K562 (cell line): Measurements from ENCODE around the gene GRIA4.

Experiments used
- EZH2 ChIP-seq: IDR thresholded peaks from 2 replicates; pipeline ENCODE4 v1.6.1; 2012; ENCODE audit warnings: low read depth, mild to moderate bottlenecking, inconsistent platforms, low read length, borderline replicate concordance
- PTTG1 ChIP-seq: fragments of 450-650 bp; IDR thresholded peaks from 2 replicates; pipeline ENCODE4 v1.6.1; 2016; ENCODE audit warnings: low read depth, mild to moderate bottlenecking, missing genetic modification characterization, missing compliant biosample characterization
- RAD21 ChIP-seq, 2 experiments: fragments of 250-450 bp in 1 of 2; fragments of 450-650 bp in 1 of 2; sonication (Bioruptor Pico) in 1 of 2; formaldehyde crosslinking in 1 of 2; IDR thresholded peaks in 1 of 2; conservative IDR thresholded peaks in 1 of 2; 2 replicates each; pipeline versions ENCODE4 v1.4.0 to v1.8.0; 2020 to 2022; ENCODE audit warnings: mild to moderate bottlenecking in 2 of 2, moderate library complexity in 1 of 2
- TAF1 ChIP-seq: IDR thresholded peaks from 2 replicates; pipeline ENCODE4 v1.6.1; 2011; ENCODE audit warnings: mild to moderate bottlenecking, low read length, moderate library complexity; ENCODE audit not compliant: insufficient read depth, control insufficient read depth, severe bottlenecking; ENCODE audit errors: extremely low read depth
- ZNF212 ChIP-seq: fragments of 450-650 bp; formaldehyde crosslinking; IDR thresholded peaks from 2 replicates; pipeline ENCODE4 v1.4.0; 2020; ENCODE audit warnings: mild to moderate bottlenecking
- TF ChIP-seq, protein P1 (sequence below), 3 experiments: IDR thresholded peaks in 2 of 3; conservative IDR thresholded peaks in 1 of 3; 2 replicates each; pipeline ENCODE4 v1.5.1; 2011 to 2012; ENCODE audit warnings: low read length in 3 of 3, mild to moderate bottlenecking in 3 of 3, control low read depth in 2 of 3, improper control_type of control experiment in 1 of 3, inconsistent platforms in 1 of 3, low read depth in 1 of 3, mixed read lengths in 1 of 3, moderate library complexity in 1 of 3; ENCODE audit not compliant: insufficient read depth in 2 of 3

DNA sequence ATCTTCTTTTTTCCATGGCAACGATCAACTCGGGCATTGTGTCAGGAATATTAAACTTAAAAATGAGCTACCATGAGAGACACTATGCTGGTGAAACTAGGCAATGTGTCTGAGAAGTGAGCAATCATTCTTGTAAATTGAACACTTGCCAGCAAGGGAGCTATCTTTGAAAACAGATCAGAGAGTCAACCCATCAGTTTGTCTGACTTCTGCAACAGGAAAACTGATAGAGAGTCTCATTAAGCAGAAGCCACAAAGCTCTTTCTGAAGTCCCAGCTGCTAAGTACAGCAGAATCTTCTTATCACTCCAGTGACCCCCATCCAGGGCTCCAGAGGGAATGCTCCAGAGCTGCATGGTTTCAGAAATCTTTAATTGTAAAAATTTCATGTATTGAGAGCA, 297.4 kb downstream of the GRIA4 start:
- TF ChIP-seq EZH2 (no peak), TAF1 (no peak), RAD21 (CRISPR knock-in tag; conservative IDR thresholded peaks at IDR 0.05 in 1 of 2, IDR thresholded peaks at IDR 0.05 in 1 of 2) (no peak), PTTG1 (tag) (no peak), ZNF212 (CRISPR knock-in tag) (no peak)
- TF ChIP-seq, protein P1, sequence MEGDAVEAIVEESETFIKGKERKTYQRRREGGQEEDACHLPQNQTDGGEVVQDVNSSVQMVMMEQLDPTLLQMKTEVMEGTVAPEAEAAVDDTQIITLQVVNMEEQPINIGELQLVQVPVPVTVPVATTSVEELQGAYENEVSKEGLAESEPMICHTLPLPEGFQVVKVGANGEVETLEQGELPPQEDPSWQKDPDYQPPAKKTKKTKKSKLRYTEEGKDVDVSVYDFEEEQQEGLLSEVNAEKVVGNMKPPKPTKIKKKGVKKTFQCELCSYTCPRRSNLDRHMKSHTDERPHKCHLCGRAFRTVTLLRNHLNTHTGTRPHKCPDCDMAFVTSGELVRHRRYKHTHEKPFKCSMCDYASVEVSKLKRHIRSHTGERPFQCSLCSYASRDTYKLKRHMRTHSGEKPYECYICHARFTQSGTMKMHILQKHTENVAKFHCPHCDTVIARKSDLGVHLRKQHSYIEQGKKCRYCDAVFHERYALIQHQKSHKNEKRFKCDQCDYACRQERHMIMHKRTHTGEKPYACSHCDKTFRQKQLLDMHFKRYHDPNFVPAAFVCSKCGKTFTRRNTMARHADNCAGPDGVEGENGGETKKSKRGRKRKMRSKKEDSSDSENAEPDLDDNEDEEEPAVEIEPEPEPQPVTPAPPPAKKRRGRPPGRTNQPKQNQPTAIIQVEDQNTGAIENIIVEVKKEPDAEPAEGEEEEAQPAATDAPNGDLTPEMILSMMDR (IDR thresholded peaks at IDR 0.05 in 2 of 3, conservative IDR thresholded peaks at IDR 0.05 in 1 of 3; ENCODE audit: insufficient read depth in 2 of 3, low read depth in 1 of 3, low read length in 3 of 3) = no peak
